HG03039 (cell line): ENCODE data around the gene TMEM25.
"Not testable (repeated sequence)": the region's sequence is repeated elsewhere in the genome, so short reads cannot be mapped to it uniquely, and the experiment has no call there.

Source experiments
- ATAC-seq: cut with Tn5 transposase; IDR thresholded peaks from one replicate; pipeline ENCODE4 v1.9.1; 2021; ENCODE audit warnings: mild to moderate bottlenecking, moderate library complexity; ENCODE audit not compliant: unreplicated experiment

TMEM25 gene

GRCh38 chr11:118574636-118575035, 43.6 kb downstream of the TMEM25 start:
- ATAC-seq: no peak

GRCh38 chr11:118577995-118578394, 47.0 kb downstream of the TMEM25 start:
- ATAC-seq: not testable (repeated sequence)

- no peak for ATAC-seq
Observed at GRCh38 chr11:118581057-118581456, 50.1 kb downstream of the TMEM25 start.
